Measurements from ENCODE around the gene ITGAX.

Gene ITGAX

DNA sequence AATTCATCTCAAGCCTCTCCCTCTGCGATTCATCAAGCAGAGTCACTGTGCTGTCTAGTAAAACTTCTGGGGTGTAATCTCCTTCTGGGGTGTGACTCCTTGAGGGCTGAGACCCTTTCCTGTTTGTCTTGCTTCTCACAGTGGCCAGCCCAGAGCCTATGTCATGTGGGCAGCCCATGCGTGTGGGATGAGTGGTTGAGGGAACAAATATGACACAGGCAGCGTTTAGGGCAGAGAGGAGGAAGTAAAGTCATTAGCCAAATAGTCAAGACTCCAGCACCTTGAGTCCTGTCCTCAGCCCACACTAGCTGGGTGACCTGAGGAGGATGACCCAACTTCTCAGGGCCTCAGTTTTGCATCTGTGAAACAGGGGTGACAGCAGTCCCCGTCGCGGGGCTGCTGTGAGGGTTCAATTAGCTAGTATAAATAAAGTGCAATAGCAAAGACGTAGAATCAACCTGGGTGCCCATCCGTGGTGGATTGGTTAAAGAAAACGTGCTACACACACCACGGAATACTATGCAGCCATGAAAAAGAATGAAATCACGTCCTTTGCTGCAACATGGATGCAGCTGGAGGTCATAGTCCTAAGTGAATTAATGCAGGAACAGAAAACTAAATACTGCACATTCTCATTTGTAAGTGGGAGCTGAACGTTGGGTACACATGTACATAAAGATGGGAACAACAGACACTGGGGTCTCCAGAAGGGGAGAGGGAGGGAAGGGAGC lies 4.5 kb upstream of the ITGAX start:
- DNase-seq = no peak

DNA sequence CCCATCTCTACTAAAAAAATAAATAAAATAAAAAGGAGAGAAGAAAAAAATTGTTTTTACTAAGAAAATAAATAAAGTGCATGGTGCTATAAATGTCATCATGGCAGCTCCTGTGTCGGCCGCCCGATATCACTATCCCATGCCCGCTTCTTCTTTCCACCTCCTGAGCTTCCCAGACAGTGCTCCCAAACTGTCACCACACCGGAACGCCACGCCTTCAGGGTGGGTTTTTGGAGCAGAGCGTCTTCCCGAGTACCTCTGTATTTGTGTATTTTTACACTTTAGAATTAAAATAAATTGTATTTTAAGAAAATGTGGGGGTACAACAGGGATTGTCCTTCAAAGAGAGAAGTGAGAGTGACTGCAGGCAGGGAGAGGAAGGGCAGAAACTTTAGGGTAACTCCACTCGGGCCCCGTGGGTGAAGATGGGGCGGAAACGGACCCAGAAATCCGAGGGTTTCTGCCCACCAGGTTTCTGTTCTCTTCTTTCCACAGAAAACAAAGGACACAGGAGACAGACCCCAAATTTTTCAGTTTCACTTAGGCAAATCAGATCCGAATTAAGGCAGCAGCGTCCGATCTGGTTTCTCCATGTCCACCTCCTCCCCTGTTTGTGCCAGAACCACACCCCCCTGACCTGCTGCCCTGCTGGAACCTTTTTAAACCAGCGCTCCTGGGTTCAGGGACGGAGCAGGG lies 3.6 kb upstream of the ITGAX start:
- DNase-seq = no peak

DNA sequence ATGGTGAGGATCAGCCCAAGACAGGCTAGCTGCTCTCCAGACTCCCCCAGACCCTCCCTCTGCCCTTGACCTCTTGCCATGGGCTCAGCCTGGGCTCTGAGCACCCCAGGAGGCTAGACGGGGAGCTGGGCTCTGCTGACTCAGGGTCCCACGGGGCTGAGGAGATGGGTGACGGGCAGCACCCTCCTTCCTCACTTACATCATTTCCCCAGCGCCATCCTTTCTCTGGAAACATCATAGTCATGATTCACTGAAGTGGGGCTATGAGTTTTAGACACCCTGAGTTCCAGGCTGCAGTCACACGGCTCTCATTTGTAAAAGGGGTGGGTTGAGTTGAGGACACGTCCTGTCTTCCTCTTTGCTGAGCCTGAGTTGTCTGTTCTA lies 3.0 kb upstream of the ITGAX start:
- DNase-seq = no peak

DNA sequence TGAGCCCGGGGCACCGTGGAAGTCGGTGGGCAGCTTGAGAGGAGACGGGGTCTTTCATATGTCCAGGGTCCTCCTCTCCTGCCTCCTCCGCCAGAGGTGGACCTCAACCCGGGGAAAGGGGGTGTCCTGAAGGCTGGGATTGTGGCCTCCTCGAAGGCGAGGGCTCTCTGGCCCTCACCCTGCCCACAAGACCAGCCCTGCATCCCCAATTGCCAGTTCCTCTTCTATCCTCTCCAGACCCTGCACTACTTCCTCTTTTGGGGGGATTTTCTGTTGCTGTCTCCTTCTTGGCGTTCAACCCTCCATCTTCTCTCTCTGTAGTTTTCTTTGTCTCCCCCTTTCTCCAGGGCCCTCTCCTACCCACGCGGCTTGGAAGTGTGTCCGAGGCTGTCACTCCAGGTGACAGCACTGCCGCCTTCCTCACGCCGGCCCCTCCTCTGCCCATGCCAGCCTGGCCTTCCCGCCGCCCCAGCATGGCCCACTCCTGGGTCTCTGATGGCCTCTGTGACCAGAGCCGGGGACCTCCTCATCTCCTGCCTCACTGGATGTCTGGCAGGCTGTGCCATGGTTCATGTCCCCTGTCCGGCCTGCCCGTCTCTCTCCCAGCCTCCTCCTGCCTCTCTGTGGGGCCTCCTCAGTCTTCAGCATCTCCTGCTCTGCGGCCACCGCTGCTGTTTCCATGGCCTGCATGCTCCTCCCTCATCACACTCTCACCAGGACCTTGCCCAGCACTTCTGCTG lies 2.4 kb upstream of the ITGAX start:
- no peak for DNase-seq

DNA sequence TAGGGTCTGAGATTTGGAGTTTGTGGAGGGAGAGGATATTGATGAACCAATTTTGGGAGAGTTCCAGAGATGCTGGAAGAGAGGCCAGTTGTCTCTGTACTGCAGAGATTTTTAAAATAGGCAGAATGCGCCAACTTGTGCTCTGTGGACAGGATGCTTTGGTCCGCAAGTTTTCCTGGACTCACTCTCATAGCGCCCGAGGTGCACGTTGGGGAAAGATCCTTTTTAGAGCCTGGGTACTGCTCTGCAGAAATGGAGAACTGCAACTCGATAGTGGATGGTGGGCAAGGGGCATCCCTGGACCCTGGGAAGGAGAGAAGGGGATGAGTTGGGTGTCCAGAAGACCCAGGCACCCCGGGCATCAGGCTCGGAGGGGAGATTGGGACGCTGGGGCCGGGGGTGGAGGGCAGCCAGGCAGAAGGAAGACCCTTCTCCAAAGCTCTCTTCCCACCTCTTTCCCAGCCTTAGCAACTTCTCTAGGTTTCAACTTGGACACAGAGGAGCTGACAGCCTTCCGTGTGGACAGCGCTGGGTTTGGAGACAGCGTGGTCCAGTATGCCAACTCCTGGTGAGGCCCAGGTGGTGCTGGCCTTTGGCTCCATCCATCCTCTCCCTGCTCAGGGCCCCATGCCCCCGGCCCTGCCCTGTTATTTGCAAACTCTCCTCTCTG lies 590 bp downstream of the ITGAX start:
- no peak for DNase-seq

DNA sequence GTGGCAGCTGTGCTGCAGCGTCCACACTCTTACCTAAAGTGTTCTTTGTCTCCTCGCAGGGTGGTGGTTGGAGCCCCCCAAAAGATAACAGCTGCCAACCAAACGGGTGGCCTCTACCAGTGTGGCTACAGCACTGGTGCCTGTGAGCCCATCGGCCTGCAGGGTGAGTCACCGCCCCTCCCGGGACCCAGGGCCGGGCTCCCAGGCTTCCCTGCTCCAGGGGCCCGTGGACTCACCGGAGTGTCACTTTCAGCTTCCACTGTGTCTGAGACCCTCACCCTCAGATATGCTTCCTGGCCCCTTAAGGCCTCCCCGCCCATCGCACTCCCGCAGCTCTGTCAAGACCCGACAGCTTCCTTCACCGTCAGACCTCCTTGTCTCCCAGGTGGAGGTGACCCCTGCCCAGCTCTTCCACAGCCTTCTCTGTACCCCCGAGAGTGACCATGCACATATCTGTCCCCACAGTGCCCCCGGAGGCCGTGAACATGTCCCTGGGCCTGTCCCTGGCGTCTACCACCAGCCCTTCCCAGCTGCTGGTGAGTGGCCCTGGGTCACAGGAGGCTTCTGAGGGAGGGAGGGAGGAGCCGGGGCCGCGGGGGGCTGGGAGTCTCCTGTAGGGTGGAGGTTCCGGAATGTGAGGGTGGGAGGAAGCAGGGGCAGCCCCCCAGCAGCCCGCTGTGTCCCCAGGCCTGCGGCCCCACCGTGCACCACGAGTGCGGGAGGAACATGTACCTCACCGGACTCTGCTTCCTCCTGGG lies 1.8 kb downstream of the ITGAX start:
- DNase-seq = no peak

DNA sequence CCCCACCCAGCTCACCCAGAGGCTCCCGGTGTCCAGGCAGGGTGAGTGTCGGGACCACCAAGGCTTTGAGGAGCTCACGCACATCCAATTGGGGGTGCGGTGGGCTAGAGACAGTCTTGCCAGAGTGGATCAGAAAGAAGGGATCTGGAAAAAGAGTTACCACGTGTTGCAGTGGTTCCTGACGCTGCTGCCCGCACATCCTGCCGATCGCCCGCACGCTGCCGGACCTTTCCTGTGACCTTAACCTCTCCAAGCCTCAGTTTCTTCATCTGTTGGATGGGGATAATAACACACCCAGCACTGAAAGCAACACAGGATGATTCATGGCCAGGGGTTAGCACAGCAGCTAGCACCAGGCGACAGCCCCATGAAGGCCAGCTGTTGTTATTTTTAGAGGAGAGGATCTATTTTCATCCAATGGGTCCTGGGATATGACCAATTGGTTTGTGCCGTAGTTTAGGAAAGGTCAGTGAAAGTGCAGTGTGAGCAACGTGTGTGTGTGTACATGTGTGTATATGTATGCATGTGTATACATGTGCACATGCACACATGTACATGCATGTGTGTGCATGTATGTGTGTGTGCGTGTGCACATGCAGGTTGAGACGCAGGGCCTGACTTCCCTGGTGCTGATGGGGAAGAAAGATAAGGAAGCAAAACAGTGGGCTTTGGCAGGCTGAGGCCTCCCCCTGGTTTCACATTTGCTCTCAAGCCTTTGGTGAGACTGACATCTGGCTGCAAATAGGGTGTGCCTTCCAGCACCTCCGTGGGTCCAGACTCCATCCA lies 2.5 kb downstream of the ITGAX start:
- DNase-seq = no peak

DNA sequence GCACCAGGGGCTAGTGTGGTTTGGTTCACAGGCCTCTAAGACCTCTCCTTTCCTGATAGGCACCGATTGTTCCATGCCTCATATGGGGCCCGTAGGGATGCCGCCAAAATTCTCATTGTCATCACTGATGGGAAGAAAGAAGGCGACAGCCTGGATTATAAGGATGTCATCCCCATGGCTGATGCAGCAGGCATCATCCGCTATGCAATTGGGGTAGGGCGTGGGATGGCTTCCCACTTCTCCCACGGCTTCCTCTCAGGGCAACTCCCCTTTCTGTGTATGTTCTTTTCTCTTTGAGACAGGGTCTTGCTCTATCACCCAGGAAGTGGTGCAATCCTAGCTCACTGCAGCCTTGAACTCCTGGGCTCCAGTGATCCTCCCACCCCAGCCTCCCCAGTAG lies 5.3 kb downstream of the ITGAX start:
- no peak for DNase-seq

DNA sequence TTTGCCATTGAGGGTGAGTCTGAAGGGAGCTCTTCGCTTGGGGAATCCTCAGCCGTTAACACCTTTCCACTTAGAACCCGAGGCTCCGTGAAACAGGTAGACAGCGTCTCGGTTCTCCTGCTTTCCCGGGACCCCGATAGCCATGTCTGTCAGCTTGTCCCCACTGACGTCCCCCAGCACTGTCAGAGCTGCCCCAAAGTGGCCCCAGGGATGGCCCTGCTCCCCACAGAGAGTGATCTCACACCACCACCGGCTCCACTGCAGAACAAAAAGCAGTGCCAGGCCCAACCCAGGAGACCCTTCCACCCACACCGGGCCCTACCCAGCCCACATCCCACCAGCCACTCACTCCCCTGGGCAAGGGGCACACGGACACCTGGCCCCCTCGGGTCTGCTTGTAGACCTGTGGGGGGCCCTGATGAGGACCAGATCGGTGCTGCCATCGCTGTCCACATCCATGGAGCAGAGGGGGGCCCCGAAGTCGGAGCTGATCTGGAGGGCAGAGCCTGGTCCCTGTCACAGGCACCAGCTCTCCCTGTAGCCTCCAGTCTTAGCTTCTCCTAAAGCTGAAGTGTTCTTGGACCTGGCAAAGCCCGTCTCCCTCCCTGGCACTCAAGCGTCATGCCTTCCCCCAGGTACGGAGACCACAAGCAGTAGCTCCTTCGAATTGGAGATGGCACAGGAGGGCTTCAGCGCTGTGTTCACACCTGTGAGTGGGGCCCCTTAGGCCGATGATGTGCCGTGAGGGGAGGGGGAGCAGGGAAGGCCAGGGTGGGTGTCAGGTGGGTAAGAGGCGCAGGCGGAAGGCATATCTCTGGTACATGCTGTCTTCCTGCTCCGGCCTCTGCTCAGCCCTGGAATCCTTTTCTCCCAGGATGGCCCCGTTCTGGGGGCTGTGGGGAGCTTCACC lies 6.5 kb downstream of the ITGAX start:
- no peak for DNase-seq

DNA sequence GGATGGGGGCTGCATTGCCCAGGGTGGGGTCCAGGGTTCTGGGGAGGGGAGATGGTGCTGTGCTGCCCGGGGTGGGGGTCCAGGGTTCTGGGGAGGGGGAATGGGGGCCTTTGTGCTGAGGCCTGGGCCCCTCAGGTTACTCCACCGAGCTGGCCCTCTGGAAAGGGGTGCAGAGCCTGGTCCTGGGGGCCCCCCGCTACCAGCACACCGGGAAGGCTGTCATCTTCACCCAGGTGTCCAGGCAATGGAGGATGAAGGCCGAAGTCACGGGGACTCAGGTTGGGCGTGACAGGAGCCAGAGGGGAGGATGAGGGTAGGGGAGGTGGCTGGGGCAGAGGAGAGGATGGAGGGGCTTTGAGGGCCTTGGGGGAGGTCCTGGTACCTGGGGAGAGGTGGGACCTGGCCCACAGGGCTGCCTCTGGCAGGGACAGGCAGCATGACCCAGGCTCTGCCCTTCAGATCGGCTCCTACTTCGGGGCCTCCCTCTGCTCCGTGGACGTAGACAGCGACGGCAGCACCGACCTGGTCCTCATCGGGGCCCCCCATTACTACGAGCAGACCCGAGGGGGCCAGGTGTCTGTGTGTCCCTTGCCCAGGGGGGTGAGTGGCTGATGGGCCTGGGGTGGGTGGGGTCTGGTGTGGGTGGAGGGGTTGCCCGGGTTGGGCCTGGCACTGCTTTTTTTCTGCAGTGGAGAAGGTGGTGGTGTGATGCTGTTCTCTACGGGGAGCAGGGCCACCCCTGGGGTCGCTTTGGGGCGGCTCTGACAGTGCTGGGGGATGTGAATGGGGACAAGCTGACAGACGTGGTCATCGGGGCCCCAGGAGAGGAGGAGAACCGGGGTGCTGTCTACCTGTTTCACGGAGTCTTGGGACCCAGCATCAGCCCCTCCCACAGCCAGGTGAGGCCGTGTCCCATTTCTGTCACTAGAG lies 7.8 kb downstream of the ITGAX start:
- DNase-seq = no peak

DNA sequence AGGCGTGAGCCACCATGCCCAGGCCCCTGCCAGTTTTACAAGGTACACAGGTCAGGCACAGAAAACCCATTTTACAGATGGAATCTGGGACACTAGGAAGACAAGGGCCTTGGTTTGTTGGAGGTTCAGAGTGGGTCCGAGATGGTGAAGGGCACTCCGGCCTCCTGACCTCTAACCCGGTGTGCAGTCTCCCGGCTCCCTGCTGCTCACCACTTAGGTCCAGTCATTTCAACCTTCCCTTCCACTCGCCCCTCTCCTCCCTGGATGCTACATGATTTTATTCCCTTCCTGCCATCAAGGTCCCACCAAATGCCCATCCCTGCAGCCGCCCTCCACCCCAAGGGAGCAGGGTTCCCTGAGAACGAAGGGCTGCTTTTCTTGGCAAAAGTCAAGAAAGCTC lies 8.7 kb downstream of the ITGAX start:
- no peak for DNase-seq

DNA sequence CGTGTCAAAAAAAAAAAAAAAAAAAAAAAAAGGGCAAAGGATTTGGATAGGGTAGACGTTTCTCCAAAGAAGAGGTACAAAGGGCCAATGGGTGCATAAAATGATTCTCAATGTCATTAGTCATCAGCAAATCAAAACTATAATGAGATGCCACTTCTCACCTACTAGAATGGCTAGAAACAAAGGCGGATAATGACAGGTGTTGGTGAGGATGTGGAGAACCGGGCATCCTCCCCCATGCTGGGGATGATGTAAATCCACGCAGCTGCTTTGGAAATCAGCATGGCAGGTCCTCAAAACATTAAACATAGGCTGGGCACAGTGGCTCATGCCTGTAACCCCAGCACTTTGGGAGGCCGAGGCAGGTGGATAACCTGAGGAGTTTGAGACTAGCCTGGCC lies 9.4 kb downstream of the ITGAX start:
- no peak for DNase-seq

DNA sequence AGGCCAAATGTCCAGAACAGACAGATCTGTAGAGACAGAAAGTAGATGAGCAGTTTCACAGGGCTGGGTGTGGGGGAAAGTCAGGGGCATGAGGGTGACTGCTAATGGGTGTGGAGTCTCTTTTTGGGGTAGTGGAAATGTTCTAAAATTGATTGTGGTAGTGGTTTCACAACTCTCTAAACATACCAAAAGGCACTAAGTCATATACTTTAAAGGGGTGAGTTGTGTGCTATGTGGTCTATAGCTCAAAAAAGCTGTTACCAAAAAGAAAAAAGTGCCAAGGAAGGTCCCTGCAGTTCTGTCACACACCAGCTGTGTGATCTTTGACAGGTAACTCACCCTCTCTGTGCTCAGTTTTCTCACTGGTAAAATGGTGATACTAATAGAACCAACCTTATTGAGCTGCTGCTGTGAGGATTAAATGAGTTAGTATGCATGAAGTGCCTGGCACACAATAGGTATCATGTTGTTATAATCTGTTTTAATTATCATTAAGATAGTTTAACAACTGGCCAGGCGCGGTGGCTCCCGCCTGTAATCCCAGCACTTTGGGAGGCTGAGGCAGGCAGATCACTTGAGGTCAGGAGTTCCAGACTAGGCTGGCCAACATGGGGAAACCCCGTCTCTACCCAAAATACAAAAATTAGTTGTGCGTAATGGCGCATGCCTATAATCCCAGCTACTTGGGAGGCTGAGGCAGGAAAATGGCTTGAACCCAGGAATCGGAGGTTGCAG lies 10.3 kb downstream of the ITGAX start:
- no peak for DNase-seq

DNA sequence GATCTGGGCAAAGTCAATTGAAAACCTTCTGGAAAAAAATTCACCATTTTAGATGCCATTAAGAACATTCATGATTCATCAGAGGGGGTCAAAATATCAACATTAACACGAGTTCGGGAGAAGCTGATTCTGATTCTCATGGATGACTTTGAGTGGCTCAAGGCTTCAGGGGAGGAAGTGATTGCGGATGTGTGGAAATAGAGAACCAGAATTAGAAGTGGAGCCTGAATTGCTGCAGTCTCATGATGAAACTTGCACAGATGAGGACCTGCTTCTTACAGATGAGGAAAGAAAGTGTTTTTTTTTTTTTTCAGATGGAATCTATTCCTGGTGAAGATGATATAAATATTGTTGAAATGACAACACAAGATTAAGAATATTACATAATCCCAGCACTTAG lies 12.9 kb downstream of the ITGAX start:
- no peak for DNase-seq

DNA sequence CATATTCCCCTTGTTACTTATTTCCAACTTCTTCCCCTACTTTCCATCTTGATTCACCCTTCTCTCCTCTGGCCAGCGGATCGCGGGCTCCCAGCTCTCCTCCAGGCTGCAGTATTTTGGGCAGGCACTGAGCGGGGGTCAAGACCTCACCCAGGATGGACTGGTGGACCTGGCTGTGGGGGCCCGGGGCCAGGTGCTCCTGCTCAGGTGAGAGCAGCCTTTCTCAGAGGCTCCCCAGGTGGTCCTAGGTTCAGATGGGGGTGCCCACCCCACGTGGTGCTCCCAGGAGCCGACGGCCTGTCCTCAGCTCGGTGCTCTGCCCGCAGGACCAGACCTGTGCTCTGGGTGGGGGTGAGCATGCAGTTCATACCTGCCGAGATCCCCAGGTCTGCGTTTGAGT lies 16.0 kb downstream of the ITGAX start:
- DNase-seq = no peak

DNA sequence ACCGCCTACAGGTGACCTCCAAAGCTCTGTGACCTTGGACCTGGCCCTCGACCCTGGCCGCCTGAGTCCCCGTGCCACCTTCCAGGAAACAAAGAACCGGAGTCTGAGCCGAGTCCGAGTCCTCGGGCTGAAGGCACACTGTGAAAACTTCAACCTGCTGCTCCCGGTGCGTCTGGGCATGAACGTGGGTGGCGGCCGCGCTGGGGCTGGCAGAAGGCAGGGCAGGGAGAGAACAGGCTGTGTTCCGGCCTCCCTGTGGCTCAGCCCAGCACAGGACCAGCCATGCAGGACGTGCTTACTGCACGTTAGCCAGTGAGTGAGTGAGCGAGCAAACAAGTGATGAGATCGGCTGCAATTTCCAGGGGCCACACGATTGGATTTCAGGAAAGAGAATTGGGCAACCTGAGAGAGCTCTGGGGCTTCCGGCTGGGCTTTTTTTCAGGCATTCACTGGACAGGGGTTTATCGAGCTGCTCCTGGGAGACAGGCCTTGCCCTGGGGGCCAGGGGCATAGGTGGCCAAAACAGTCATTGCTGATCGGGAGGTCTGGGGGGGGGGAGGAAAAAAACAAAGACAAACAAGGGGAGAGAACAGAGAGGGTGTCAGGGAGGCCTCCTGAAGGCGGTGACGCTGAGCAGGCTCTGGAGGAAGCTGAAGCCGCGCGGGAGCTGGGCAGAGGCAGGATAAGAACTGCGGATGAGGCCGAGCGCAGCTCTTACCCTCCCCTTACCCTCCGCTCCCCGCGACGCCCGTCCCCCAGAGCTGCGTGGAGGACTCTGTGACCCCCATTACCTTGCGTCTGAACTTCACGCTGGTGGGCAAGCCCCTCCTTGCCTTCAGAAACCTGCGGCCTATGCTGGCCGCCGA lies 16.9 kb downstream of the ITGAX start:
- DNase-seq = no peak

DNA sequence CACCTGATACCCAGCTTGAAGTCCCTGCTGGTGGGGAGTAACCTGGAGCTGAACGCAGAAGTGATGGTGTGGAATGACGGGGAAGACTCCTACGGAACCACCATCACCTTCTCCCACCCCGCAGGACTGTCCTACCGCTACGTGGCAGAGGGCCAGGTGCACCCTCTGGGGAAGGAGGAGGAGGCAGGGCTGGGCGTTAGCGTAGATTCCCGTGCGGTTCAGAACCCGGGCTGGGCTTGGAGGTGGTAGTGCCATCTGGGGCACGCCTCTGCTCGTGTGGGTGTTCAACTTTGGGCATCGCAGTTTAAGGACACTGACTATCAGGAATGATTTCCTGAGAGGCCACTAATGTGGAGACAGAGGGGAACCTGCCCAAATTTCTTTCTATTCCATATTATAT lies 18.3 kb downstream of the ITGAX start:
- no peak for DNase-seq

DNA sequence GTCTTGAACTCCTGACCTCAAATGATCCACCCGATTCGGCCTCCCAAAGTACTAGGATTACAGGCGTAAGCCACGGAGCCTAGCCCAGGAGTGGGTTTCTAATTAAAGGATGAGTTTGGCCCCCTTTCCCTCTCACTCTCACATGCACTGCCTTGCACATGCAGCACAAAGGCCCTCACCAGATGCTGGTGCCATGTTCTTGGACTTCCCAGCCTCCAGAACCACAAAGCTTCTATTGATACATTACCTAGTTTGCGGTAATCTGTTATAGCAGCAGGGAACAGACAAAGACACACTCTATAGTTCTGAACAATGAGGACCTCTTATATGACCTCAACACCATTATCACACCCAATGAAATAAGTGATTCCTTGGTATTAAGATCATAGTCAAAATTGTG lies 20.3 kb downstream of the ITGAX start:
- no peak for DNase-seq

All from stimulated activated CD4-positive, alpha-beta T cell treated with anti-CD3 and anti-CD28 coated beads, Interleukin-4, amount 100 ng/mL, for 4 hours (primary cell).